Hematopoietic multipotent progenitor cell (in vitro differentiated cells): ENCODE results near the gene USP1. TPM values are rescaled to one million over a fixed set of nuclear protein-coding genes. Genes with fewer than 3 reads are reported as not detected.

Source experiments
- DNase-seq, 3 donors: peaks; one replicate each; pipeline ENCODE4 v3.0.0-alpha.2; 2011 to 2015; ENCODE audit warnings: low read depth in 2 of 3, low spot score in 2 of 3
- total RNA-seq: library from RNA; depleted of rRNA; stranded (reverse); fragments of >200 nt; gene quantifications from one replicate; pipeline ENCODE4 v1.2.3, GENCODE V29; 2012

USP1 gene
- total RNA-seq, 1 donor, result 14.3 TPM

GRCh38 chr1:62481681-62482080 is 44.8 kb downstream of the USP1 start:
- no peak for DNase-seq

GRCh38 chr1:62484824-62485468 is 48.1 kb downstream of the USP1 start:
- DNase-seq, result peak in 1 of 3 donors; percentile 11

GRCh38 chr1:62487956-62488355 is 51.1 kb downstream of the USP1 start:
- DNase-seq, result no peak

GRCh38 chr1:62492521-62492920 is 55.7 kb downstream of the USP1 start:
- no peak for DNase-seq

GRCh38 chr1:62493656-62494055 is 56.8 kb downstream of the USP1 start:
- DNase-seq, result no peak

- DNase-seq, result no peak
Measured at GRCh38 chr1:62494137-62494536, 57.3 kb downstream of the USP1 start.

GRCh38 chr1:62500210-62500609 is 63.4 kb downstream of the USP1 start:
- no peak for DNase-seq

Other genes starting within 250 kb of the USP1 start
- gene L1TD1, start 242.2 kb upstream of the USP1 start, total RNA-seq, result not detected
- under 0.01 TPM for gene KANK4, start 117.6 kb upstream of the USP1 start, total RNA-seq
- not detected for gene ANGPTL3, start 160.5 kb downstream of the USP1 start, total RNA-seq